Erythroblast (primary cell): ENCODE measurements around the gene DMKN.

Source experiments
- GATA1 ChIP-seq: IDR thresholded peaks from 2 replicates; pipeline ENCODE4 v1.6.1; 2011; ENCODE audit warnings: low read depth, mild to moderate bottlenecking, control low read depth, low read length, moderate library complexity
- POLR2A ChIP-seq: IDR thresholded peaks from 2 replicates; pipeline ENCODE4 v1.6.1; 2011; ENCODE audit warnings: mild to moderate bottlenecking, low read length

DNA sequence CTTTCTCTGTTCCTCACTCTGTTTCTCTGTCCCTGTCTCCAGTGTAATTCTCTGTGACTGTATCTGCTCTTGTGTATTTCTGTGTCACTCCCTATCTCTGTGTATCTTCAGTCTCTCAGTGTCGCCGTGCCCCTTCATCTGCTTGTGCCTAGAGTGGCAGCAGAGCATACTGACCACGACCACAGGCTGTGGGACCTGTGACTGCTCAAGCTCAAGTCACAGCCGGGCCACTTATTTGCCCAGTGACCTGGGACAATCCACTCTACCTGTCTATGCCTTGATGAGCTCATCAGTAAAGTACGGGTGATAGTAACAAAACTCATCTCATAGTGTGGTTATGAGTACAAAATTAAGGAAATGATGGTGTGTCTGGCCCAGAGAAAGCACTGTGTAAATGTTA lies 40.6 kb upstream of the DMKN start:
- no peak for TF ChIP-seq POLR2A
- no peak for TF ChIP-seq GATA1
